ENCODE results near the gene CUBN. TPM values are rescaled to one million over a fixed set of nuclear protein-coding genes. Genes with fewer than 3 reads are reported as not detected.

The CUBN gene
- total RNA-seq, 2 donors from 2014 or later = 0.65 to 0.76 TPM

GRCh38 chr10:16957038-16957437 lies 172.6 kb downstream of the CUBN start:
- Mint-ChIP-seq H3K4me1 (ENCODE audit: low read depth) (peaks cover 16% of the 10 kb centered on the region), H3K27me3 (ENCODE audit: low read depth) (no peaks in the 10 kb centered on the region), H3K4me3 (no peak overlapping the region), H3K36me3 (ENCODE audit: insufficient read depth in 2 of 2) (no peaks in the 10 kb centered on the region), H3K27ac (no peak overlapping the region), H3K9me3 (no peaks in the 10 kb centered on the region)
- ATAC-seq (replicated peaks in 1 of 2) (no peak), DNase-seq (no peak)

GRCh38 chr10:16954280-16955030 lies 175.2 kb downstream of the CUBN start:
- DNase-seq (no peak), ATAC-seq (replicated peaks in 1 of 2) (no peak)
- Mint-ChIP-seq H3K4me1 (ENCODE audit: low read depth) (peaks cover 31% of the 10 kb centered on the region), H3K36me3 (ENCODE audit: insufficient read depth in 2 of 2) (no peaks in the 10 kb centered on the region), H3K27ac (no peak overlapping the region), H3K9me3 (no peaks in the 10 kb centered on the region), H3K4me3 (no peak overlapping the region), H3K27me3 (ENCODE audit: low read depth) (no peaks in the 10 kb centered on the region)

GRCh38 chr10:16953270-16953669 lies 176.3 kb downstream of the CUBN start:
- H3K27ac Mint-ChIP-seq = no peak overlapping the region
- peak; percentile 69 to 79 for ATAC-seq (replicated peaks in 1 of 2)
- no peaks in the 10 kb centered on the region for H3K36me3 Mint-ChIP-seq (ENCODE audit: insufficient read depth in 2 of 2)
- H3K4me3 Mint-ChIP-seq = no peak overlapping the region
- H3K9me3 Mint-ChIP-seq = no peaks in the 10 kb centered on the region
- peaks cover 31% of the 10 kb centered on the region for H3K4me1 Mint-ChIP-seq (ENCODE audit: low read depth)
- no peaks in the 10 kb centered on the region for H3K27me3 Mint-ChIP-seq (ENCODE audit: low read depth)
- no peak for DNase-seq

GRCh38 chr10:16952610-16953009 lies 177.0 kb downstream of the CUBN start:
- DNase-seq = no peak
- no peak overlapping the region for H3K4me3 Mint-ChIP-seq
- no peaks in the 10 kb centered on the region for H3K9me3 Mint-ChIP-seq
- no peaks in the 10 kb centered on the region for H3K27me3 Mint-ChIP-seq (ENCODE audit: low read depth)
- no peaks in the 10 kb centered on the region for H3K36me3 Mint-ChIP-seq (ENCODE audit: insufficient read depth in 2 of 2)
- ATAC-seq (replicated peaks in 1 of 2) = no peak
- H3K27ac Mint-ChIP-seq = no peak overlapping the region
- peaks cover 31% of the 10 kb centered on the region for H3K4me1 Mint-ChIP-seq (ENCODE audit: low read depth)

GRCh38 chr10:16952080-16952479 lies 177.5 kb downstream of the CUBN start:
- Mint-ChIP-seq H3K4me3 (no peak overlapping the region), H3K36me3 (ENCODE audit: insufficient read depth in 2 of 2) (no peaks in the 10 kb centered on the region), H3K27me3 (ENCODE audit: low read depth) (no peaks in the 10 kb centered on the region), H3K9me3 (no peaks in the 10 kb centered on the region), H3K4me1 (ENCODE audit: low read depth) (peaks cover 31% of the 10 kb centered on the region), H3K27ac (no peak overlapping the region)
- DNase-seq (no peak), ATAC-seq (replicated peaks in 1 of 2) (no peak)

GRCh38 chr10:16950656-16951601 lies 178.7 kb downstream of the CUBN start:
- Mint-ChIP-seq H3K36me3 (ENCODE audit: insufficient read depth in 2 of 2) (no peaks in the 10 kb centered on the region), H3K27ac (no peak overlapping the region), H3K4me1 (ENCODE audit: low read depth) (peaks cover 31% of the 10 kb centered on the region), H3K27me3 (ENCODE audit: low read depth) (no peaks in the 10 kb centered on the region), H3K9me3 (no peaks in the 10 kb centered on the region), H3K4me3 (no peak overlapping the region)
- DNase-seq (peak; percentile 2 to 14), ATAC-seq (replicated peaks in 1 of 2) (no peak)

- Mint-ChIP-seq H3K4me3 (no peak overlapping the region), H3K27ac (no peak overlapping the region), H3K27me3 (ENCODE audit: low read depth) (no peaks in the 10 kb centered on the region), H3K36me3 (ENCODE audit: insufficient read depth in 2 of 2) (no peaks in the 10 kb centered on the region), H3K9me3 (no peaks in the 10 kb centered on the region), H3K4me1 (ENCODE audit: low read depth) (peaks cover 31% of the 10 kb centered on the region)
- DNase-seq (no peak), ATAC-seq (replicated peaks in 1 of 2) (no peak)
Measured at GRCh38 chr10:16949816-16950215, 179.8 kb downstream of the CUBN start.

GRCh38 chr10:16948361-16948760 lies 181.2 kb downstream of the CUBN start:
- no peaks in the 10 kb centered on the region for H3K27me3 Mint-ChIP-seq (ENCODE audit: low read depth)
- H3K36me3 Mint-ChIP-seq (ENCODE audit: insufficient read depth in 2 of 2) = no peaks in the 10 kb centered on the region
- H3K9me3 Mint-ChIP-seq = no peaks in the 10 kb centered on the region
- peak in 1 of 2 donors; percentile 60 for ATAC-seq (replicated peaks in 1 of 2)
- H3K27ac Mint-ChIP-seq = no peak overlapping the region
- DNase-seq = peak in 1 of 2 donors; percentile 16
- peaks cover 28% of the 10 kb centered on the region for H3K4me1 Mint-ChIP-seq (ENCODE audit: low read depth)
- no peak overlapping the region for H3K4me3 Mint-ChIP-seq

GRCh38 chr10:16947069-16947468 lies 182.5 kb downstream of the CUBN start:
- H3K27ac Mint-ChIP-seq = no peak overlapping the region
- no peaks in the 10 kb centered on the region for H3K36me3 Mint-ChIP-seq (ENCODE audit: insufficient read depth in 2 of 2)
- ATAC-seq (replicated peaks in 1 of 2) = no peak
- no peaks in the 10 kb centered on the region for H3K9me3 Mint-ChIP-seq
- H3K4me3 Mint-ChIP-seq = no peak overlapping the region
- DNase-seq = no peak
- no peaks in the 10 kb centered on the region for H3K27me3 Mint-ChIP-seq (ENCODE audit: low read depth)
- H3K4me1 Mint-ChIP-seq (ENCODE audit: low read depth) = peaks cover 15% of the 10 kb centered on the region

GRCh38 chr10:16945593-16945992 lies 184.0 kb downstream of the CUBN start:
- H3K4me1 Mint-ChIP-seq (ENCODE audit: low read depth) = peaks cover 2% of the 10 kb centered on the region
- H3K27ac Mint-ChIP-seq = no peak overlapping the region
- ATAC-seq (replicated peaks in 1 of 2) (no peak), DNase-seq (no peak)
- H3K27me3 Mint-ChIP-seq (ENCODE audit: low read depth) = no peaks in the 10 kb centered on the region
- H3K36me3 Mint-ChIP-seq (ENCODE audit: insufficient read depth in 2 of 2) = no peaks in the 10 kb centered on the region
- no peaks in the 10 kb centered on the region for H3K9me3 Mint-ChIP-seq
- no peak overlapping the region for H3K4me3 Mint-ChIP-seq

- no peak for ATAC-seq (replicated peaks in 1 of 2)
- H3K27me3 Mint-ChIP-seq (ENCODE audit: low read depth) = no peaks in the 10 kb centered on the region
- H3K9me3 Mint-ChIP-seq = no peaks in the 10 kb centered on the region
- H3K36me3 Mint-ChIP-seq (ENCODE audit: insufficient read depth in 2 of 2) = no peaks in the 10 kb centered on the region
- DNase-seq = no peak
- no peaks in the 10 kb centered on the region for H3K4me1 Mint-ChIP-seq (ENCODE audit: low read depth)
- H3K27ac Mint-ChIP-seq = no peak overlapping the region
- H3K4me3 Mint-ChIP-seq = no peak overlapping the region
Measured at GRCh38 chr10:16944986-16945385, 184.6 kb downstream of the CUBN start.

- Mint-ChIP-seq H3K27me3 (ENCODE audit: low read depth) (no peaks in the 10 kb centered on the region), H3K36me3 (ENCODE audit: insufficient read depth in 2 of 2) (no peaks in the 10 kb centered on the region)
Measured at GRCh38 chr10:16944402-16944801, 185.2 kb downstream of the CUBN start.

More at GRCh38 chr10:16944402-16944801, 185.2 kb downstream of the CUBN start:
- ATAC-seq (replicated peaks in 1 of 2) = no peak
- Mint-ChIP-seq H3K27ac (peak overlapping the region; percentile 55), H3K9me3 (no peaks in the 10 kb centered on the region), H3K4me1 (ENCODE audit: low read depth) (no peaks in the 10 kb centered on the region), H3K4me3 (no peak overlapping the region)
- no peak for DNase-seq

Data from activated T-cell treated with anti-CD3 and anti-CD28 coated beads, Interleukin-2, amount 50 U/mL, for 72 hours (primary cell).